Effector memory CD8-positive, alpha-beta T cell (primary cell): ENCODE measurements around the gene IL37.
"Not testable (repeated sequence)": the region's sequence is repeated elsewhere in the genome, so short reads cannot be mapped to it uniquely, and the experiment has no call there.

Experiments
- ATAC-seq: fragments of 150-1000 bp; cut with Tn5 transposase; replicated peaks from 2 replicates; pipeline ENCODE4 v1.10.0; 2021; ENCODE audit warnings: mild to moderate bottlenecking, moderate library complexity
- DNase-seq, 3 experiments: peaks; one replicate each; pipeline ENCODE4 v3.0.0; 2021
- H3K27ac Mint-ChIP-seq, 2 donors: one replicate each; pipeline ENCODE4 v1.8.0; 2022; ENCODE audit warnings: mild to moderate bottlenecking in 2 of 2, mixed read lengths in 2 of 2, moderate library complexity in 2 of 2
- H3K27me3 Mint-ChIP-seq, 2 donors: one replicate each; pipeline ENCODE4 v1.8.0; 2022; ENCODE audit warnings: mixed read lengths in 2 of 2
- H3K36me3 Mint-ChIP-seq: one replicate; pipeline ENCODE4 v1.8.0; 2022; ENCODE audit warnings: mild to moderate bottlenecking, moderate library complexity, mixed read lengths; ENCODE audit not compliant: insufficient read depth
- H3K4me1 Mint-ChIP-seq, 2 donors: one replicate each; pipeline ENCODE4 v1.8.0; 2022; ENCODE audit warnings: low read depth in 2 of 2, mixed read lengths in 2 of 2
- H3K4me3 Mint-ChIP-seq, 2 donors: one replicate each; pipeline ENCODE4 v1.8.0; 2022; ENCODE audit warnings: mild to moderate bottlenecking in 2 of 2, mixed read lengths in 2 of 2, moderate library complexity in 2 of 2
- H3K9me3 Mint-ChIP-seq, 2 donors: one replicate each; pipeline ENCODE4 v1.8.0; 2022; ENCODE audit warnings: mixed read lengths in 2 of 2

Gene IL37

DNA sequence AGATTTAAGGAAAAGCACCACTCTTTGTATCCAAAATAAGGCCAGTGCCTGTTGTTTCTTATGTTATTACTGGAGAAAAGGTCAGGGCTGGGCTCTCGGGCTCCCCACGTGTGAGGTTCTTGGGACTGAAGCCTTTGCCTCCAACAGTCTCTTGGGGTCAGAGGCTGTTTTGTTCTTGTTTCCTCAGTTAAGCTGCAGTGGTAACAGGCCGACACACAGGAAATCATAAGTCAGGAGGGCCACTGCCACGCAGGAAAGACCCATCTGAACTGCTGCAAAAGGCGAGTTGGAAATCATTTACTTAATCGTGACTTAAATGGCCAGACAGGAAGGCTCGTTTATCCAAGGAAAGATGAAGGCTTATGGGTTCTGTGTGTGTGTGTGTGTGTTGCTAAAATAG is 30.3 kb upstream of the IL37 start:
- Mint-ChIP-seq H3K27ac (peak overlapping the region; percentile 49 to 57), H3K4me3 (no peak overlapping the region), H3K27me3 (no peaks in the 10 kb centered on the region), H3K4me1 (peaks cover 7 to 8% of the 10 kb centered on the region in 2 donors), H3K9me3 (no peaks in the 10 kb centered on the region), H3K36me3 (no peaks in the 10 kb centered on the region)
- ATAC-seq, result no peak
- DNase-seq, result no peak

DNA sequence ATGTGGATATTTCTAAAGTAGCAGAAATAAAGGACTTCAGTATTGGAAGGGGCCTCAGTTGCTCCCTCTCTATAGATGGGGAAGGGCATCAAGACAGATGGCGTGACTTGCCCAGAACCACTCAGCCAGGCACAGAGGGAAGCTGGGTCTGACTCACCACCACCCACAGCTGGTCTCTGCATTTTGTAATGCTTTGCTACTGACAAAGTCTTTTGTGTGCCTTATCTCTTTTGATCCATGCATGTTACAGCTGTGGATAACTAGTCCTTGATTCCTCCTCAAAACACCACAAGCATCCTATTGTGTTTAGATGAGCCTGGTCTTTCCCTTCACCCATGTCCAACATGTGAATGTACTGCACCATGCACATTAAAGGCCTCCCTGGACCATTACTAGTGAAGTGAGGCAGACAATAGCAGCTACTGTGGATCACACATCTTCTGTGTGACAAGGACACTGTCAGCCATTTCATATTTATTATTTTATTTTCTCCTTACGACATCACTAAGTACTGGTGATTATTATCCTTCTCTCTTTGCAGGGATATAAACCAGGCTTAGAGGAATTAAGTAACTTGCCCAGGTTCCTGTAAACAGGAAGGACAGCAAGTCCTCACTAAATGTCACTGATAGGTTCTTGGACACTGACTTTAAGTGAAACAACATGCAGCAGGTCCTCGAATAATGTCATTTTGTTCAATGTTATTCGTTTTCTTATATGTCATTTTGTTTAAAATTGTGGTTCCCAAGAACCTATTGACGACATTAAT is 29.6 kb upstream of the IL37 start:
- DNase-seq, result no peak
- Mint-ChIP-seq H3K4me3 (no peak overlapping the region), H3K36me3 (no peaks in the 10 kb centered on the region), H3K27me3 (no peaks in the 10 kb centered on the region), H3K9me3 (no peaks in the 10 kb centered on the region), H3K27ac (no peak overlapping the region), H3K4me1 (peaks cover 7 to 8% of the 10 kb centered on the region in 2 donors)
- ATAC-seq, result no peak

DNA sequence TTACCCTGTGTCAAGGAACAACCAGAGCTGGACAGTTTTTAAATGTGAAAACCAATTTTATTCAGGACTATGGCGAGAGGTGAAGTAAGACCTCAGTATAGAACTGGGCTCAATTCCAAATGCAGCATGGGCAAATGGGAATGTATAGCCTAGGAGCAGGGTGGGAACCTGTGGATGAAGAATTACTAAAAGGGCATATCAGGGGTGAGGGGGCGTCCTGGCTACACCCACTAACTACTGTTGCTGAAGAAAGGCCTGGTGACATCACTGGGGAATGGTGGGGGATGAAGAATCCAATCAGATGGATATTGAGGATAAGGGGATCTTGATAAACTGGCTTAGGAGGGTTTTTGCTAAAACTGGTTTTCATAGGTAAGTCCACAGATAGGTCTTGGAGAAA is 27.3 kb upstream of the IL37 start:
- ATAC-seq, result no peak
- no peaks in the 10 kb centered on the region for H3K36me3 Mint-ChIP-seq
- peaks cover 7 to 8% of the 10 kb centered on the region in 2 donors for H3K4me1 Mint-ChIP-seq
- H3K4me3 Mint-ChIP-seq, result no peak overlapping the region
- H3K27ac Mint-ChIP-seq, result no peak overlapping the region
- no peaks in the 10 kb centered on the region for H3K9me3 Mint-ChIP-seq
- DNase-seq, result no peak
- no peaks in the 10 kb centered on the region for H3K27me3 Mint-ChIP-seq

DNA sequence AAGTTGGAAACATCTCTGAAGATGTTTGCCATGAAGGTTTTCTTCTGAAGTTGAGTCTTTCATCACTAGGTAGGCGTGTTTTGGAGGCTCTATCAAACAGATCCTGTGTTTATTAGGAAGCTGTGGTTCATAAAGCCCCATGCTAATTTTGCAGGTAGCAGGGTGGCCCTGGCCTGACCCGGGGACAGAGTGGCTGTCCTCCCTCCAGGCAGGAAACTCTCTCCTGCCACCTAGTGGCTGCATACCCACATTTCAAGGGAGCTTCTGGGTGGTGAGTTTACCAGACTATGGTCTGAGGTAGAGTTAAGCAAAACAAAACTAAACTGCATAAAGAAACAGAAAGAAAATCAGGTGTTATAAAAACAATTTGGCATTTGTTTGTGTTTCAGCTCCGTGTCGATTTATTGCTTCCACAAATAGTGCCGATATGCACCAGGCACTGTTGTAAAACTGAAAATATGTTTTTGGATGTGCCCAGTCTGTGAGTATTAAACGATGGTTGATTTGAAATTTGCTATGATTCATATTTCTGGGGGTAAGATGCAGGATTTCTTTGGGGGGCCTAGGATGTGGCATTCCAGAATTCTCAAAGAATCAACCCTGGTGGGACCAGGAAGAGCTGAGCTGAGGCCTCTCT is 26.0 kb upstream of the IL37 start:
- ATAC-seq (peak; percentile 92), DNase-seq (peak; percentile 61 to 74 (median 70))
- Mint-ChIP-seq H3K27ac (peak overlapping the region in 1 of 2 donors; percentile 23), H3K36me3 (no peaks in the 10 kb centered on the region), H3K9me3 (no peaks in the 10 kb centered on the region), H3K4me1 (peaks cover 5 to 8% of the 10 kb centered on the region in 2 donors), H3K4me3 (peak overlapping the region in 1 of 2 donors; percentile 24), H3K27me3 (no peaks in the 10 kb centered on the region)

DNA sequence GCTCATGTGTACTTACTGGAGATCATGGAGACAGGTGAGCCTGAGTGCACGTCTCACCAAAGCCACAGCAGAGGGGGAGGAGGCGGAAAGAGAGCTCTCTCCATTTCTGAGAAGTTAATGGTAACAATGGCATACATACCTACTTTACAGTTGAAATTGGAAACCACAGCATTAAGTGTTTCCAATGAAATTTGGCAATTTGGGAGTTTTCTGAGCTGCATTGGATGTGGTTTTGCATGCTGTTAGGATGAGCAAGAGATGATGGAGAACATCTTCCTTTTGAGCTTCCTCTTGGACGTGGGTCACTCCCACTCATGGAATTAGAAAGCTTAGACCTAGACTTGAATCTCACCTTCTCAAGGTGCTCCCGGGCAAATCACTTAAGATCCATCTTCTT is 25.5 kb upstream of the IL37 start:
- Mint-ChIP-seq H3K9me3 (no peaks in the 10 kb centered on the region), H3K27me3 (no peaks in the 10 kb centered on the region), H3K36me3 (no peaks in the 10 kb centered on the region), H3K27ac (no peak overlapping the region), H3K4me1 (peaks cover 0 to 8% of the 10 kb centered on the region in 2 donors), H3K4me3 (peak overlapping the region in 1 of 2 donors; percentile 24)
- ATAC-seq (no peak), DNase-seq (no peak)

DNA sequence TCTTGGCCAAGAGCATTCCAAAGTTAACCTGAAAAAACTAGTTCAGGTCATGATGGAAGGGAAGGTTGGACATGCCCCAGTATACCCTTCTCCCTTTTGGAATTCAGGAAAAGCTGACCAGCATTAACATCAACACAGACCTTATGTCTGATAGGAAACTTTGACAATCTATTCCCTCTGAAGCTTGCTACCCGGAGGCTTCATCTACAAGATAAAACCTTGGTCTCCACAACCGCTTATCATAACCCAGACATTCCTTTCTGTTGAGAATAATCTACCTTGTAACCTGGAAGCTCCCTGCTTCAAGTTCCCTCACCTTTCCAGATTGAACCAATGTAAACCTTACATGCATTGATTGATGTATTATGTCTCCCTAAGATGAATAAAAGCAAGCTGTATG is 24.7 kb upstream of the IL37 start:
- H3K4me3 Mint-ChIP-seq, result no peak overlapping the region
- H3K4me1 Mint-ChIP-seq, result peaks cover 0 to 5% of the 10 kb centered on the region in 2 donors
- H3K27me3 Mint-ChIP-seq, result no peaks in the 10 kb centered on the region
- ATAC-seq (no peak), DNase-seq (no peak)
- no peaks in the 10 kb centered on the region for H3K9me3 Mint-ChIP-seq
- H3K27ac Mint-ChIP-seq, result no peak overlapping the region
- H3K36me3 Mint-ChIP-seq, result no peaks in the 10 kb centered on the region

DNA sequence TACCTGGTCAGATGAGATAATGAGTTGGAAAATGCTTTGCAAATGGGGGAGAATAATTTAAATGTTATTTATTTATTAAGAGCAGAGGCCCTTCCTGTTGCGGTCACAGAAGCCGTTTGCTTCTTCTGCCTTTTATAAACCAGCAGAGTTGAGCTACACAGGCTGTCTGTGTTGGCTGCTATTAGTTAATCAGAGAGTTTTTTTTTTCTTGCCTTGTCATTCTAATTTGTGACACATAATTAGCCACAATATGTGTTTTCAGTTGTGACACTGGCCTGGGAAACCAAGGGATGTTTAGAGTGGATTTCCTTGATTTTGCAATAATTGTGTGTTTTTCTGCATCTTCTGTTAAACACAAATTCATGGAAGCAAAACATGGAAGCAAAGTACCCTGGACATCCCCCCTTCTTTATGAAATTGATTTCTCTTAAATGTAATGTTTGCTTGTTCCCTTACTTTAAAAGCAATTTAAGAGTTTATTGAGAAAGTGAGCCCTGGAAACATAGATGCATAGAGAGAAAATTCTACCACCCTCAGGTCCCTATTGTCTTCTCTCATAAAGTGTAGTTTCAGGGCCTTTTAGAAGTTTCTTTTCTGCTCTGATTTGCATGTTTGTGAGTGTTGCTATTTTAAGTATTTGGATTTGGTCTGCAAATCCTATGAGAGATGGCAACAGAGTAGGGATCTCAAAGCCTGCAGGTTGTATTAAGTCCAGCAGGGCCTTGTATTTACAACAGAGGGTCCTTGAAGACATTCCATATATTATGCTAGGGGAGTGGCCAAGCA is 22.8 kb upstream of the IL37 start:
- Mint-ChIP-seq H3K36me3 (peaks cover 2% of the 10 kb centered on the region), H3K4me1 (peaks cover 0 to 5% of the 10 kb centered on the region in 2 donors), H3K4me3 (no peak overlapping the region), H3K27me3 (no peaks in the 10 kb centered on the region), H3K27ac (no peak overlapping the region), H3K9me3 (no peaks in the 10 kb centered on the region)
- ATAC-seq (no peak), DNase-seq (no peak)

DNA sequence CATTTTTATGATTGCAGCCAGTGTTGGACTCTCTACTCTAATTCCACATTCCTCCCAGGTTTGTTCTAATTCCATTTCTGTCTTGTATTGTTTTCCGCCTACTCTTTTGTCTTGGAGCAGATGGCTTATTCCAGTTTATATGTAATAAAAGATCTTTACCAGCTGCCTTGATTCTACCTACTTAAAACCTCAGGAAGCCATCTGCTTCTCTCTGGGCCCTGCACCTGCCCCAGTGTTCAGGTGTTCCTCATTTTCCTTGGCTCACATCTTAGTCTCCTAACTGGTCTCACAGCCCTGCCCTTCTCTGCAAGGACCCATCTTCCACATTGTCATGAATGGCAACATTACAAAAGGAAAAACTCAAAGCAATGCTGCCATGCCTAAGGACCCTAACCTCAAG is 21.0 kb upstream of the IL37 start:
- H3K9me3 Mint-ChIP-seq, result no peaks in the 10 kb centered on the region
- no peaks in the 10 kb centered on the region for H3K27me3 Mint-ChIP-seq
- H3K4me1 Mint-ChIP-seq, result peaks cover 0 to 3% of the 10 kb centered on the region in 2 donors
- DNase-seq, result no peak
- H3K36me3 Mint-ChIP-seq, result peaks cover 2% of the 10 kb centered on the region
- no peak for ATAC-seq
- H3K4me3 Mint-ChIP-seq, result no peak overlapping the region
- H3K27ac Mint-ChIP-seq, result no peak overlapping the region

DNA sequence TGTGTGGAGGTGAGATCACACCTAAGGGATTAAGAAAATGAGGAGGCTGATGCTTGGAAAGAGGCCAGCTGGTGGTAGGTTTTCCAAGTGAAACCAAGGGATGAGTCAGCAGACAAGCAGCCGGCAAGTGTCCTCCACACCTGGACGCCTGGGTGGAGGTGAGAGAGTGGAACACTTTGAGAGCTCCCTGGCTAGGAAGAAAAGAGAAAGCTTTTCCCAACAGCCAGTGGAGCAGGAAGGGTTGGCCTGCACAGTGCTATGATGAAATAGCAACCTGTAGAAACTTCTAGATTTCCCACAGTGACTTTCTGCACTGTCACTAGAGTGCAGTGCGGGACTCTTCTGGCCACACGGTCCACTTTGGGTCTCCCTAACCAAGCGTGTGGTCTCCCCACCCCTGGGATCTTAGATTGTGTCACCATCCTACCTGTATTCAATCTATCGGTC is 19.6 kb upstream of the IL37 start:
- ATAC-seq (no peak), DNase-seq (no peak)
- Mint-ChIP-seq H3K4me1 (no peaks in the 10 kb centered on the region), H3K27me3 (no peaks in the 10 kb centered on the region), H3K9me3 (no peaks in the 10 kb centered on the region), H3K27ac (no peak overlapping the region), H3K36me3 (peaks cover 2% of the 10 kb centered on the region), H3K4me3 (no peak overlapping the region)

DNA sequence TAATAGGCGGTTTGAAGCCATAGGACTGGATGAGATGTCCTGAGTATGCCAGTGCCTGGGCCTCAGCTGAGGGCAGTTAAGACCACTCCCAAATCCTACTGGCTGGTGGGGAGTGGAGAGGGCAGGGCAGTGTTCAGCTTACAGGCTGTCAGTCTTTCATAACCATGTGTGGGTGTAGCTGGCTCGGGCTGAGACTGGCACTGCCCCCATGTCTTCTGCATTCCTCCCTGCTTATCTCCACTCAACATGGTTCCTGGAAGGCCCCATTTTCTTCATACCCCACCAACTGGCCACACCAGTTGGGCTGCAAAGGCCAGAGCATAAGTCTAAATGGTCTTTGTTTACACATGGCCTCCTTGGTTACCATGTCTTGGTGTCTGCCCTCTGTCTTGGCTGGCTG is 17.2 kb upstream of the IL37 start:
- H3K4me3 Mint-ChIP-seq, result no peak overlapping the region
- H3K27me3 Mint-ChIP-seq, result peaks cover 5 to 16% of the 10 kb centered on the region in 2 donors
- no peaks in the 10 kb centered on the region for H3K9me3 Mint-ChIP-seq
- peaks cover 2% of the 10 kb centered on the region for H3K36me3 Mint-ChIP-seq
- H3K4me1 Mint-ChIP-seq, result no peaks in the 10 kb centered on the region
- DNase-seq (no peak), ATAC-seq (no peak)
- H3K27ac Mint-ChIP-seq, result no peak overlapping the region

DNA sequence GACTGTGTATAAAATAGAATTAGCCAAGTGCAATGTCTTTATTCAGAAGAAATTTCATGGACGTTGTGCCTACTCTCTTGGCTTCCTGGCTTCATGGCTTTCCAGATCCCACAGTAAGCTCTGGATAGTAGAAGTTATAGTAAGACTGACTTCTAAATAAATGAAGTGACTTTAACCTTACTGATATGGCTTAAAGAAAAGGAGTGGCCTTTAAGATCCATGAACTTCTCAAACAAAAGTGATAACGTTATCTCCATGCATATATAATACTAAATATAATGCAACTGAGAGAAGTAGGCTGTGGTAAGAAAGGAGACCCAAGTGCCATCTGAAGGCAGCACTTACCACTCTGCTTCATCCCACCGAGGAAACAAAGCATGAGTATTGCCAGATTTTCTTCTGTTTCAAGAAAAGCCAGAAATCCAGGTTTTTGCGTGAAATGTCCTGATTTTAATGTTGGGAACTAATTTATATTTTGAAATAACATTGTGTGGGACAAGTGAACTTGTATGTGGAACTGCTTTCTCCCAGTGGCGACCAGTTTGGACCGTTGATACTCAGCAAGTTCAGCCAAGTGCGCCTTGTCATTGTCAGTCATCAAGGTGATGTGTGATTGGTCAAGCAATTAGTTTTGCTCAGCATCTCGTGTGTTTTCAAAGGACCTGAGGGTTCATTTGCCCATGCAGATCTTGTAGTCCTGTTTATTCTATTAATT is 13.9 kb upstream of the IL37 start:
- Mint-ChIP-seq H3K4me1 (no peaks in the 10 kb centered on the region), H3K9me3 (no peaks in the 10 kb centered on the region), H3K4me3 (no peak overlapping the region), H3K27me3 (peaks cover 5 to 31% of the 10 kb centered on the region in 2 donors), H3K36me3 (no peaks in the 10 kb centered on the region), H3K27ac (peak overlapping the region in 1 of 2 donors; percentile 2)
- ATAC-seq, result no peak
- no peak for DNase-seq

DNA sequence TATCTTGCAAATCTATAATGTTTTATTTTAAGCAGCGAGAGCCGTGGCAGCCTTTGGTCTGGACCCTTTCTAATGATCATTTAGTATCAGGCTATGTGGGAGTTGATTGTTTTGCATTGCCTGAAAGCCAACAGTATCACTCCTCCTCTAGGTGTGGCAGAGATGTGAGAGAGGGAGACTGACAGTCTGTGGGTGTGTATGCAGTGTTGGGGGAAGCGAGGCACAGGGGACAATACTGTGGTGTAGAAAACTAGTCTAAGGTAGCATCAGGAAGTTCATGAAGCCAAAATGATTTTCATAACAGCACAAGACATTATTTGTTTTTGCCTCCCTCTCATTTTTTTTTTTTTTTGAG is 13.4 kb upstream of the IL37 start:
- ATAC-seq, result no peak
- H3K27me3 Mint-ChIP-seq, result peaks cover 5 to 31% of the 10 kb centered on the region in 2 donors
- H3K36me3 Mint-ChIP-seq, result no peaks in the 10 kb centered on the region
- H3K4me1 Mint-ChIP-seq, result no peaks in the 10 kb centered on the region
- H3K27ac Mint-ChIP-seq, result peak overlapping the region in 1 of 2 donors; percentile 2
- H3K4me3 Mint-ChIP-seq, result no peak overlapping the region
- H3K9me3 Mint-ChIP-seq, result no peaks in the 10 kb centered on the region
- DNase-seq, result no peak

DNA sequence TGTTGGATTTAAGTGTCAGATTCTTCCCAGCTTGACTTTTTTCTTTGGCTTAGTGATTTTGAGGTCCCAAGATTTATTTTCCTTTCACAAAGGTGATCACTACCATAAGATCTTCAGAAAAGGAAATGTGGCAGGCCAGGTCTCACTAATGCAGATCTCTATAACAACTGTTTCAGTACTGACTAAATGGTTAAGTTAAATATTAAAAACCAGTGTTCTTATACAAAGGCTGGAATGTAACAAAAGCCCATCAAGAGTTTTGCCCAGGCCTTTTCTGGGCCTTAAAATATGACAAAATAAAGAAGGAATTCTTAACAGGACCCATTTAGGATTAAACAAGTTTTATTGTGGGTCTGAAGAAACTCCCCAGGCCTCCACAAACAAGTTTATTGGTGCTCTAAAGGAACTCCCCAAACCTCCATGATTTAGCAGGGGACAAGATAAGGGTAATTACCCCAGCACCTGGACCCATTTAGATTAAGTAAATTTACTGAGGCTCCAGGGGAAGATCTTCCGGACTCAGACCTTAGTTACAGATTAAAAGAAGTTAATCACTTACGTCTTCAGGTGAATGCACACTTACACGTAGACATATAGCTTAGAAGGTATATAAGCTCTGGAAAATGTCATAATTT is 9.4 kb upstream of the IL37 start:
- H3K27ac Mint-ChIP-seq, result not testable (repeated sequence)

More for the DNA sequence above, 9.4 kb upstream of the IL37 start:
- H3K9me3 Mint-ChIP-seq, H3K4me1 Mint-ChIP-seq, H3K36me3 Mint-ChIP-seq, H3K4me3 Mint-ChIP-seq, DNase-seq, ATAC-seq: not testable (repeated sequence)
- peaks cover 5 to 40% of the 10 kb centered on the region in 2 donors for H3K27me3 Mint-ChIP-seq
